ENCODE measurements around the gene DNAJC9. TPM values are rescaled to one million over a fixed set of nuclear protein-coding genes. Genes with fewer than 3 reads are reported as not detected.

DNAJC9 gene
- total RNA-seq, 1 experiment from 2014 or later, result 35.1 TPM

DNA sequence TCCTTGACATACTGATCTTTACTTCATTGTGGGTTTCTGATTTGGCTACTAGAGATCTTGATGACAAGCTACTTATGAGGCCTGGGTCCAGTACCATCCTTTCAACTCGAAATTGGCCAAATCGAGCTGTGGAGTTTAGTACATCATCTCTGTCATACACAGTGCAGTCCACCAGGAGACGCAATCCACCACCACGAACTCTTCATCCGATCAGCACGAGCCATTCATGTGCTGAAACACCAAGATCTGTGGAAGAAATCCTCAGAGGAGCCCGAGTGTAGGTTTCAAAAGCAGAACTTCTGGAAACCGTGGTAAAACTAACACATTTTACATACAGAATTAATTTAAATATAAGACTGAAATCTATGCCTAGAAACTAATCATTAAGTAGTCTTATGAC is 14.2 kb downstream of the DNAJC9 start:
- CTCF ChIA-PET, result interaction anchor here (0.7 kb wide), 1 partner anchor 1720 kb away, joined by 5 read pairs; no protein-coding TSS in a partner anchor

GRCh38 chr10:73229567-73229966 is 17.5 kb downstream of the DNAJC9 start:
- CTCF ChIA-PET, result interaction anchor here (1.3 kb wide), 1 partner anchor 10 kb away, joined by 4 read pairs; no protein-coding TSS in a partner anchor

More for the DNA sequence above, 14.2 kb downstream of the DNAJC9 start:
- no peaks in the 10 kb centered on the region for H3K9me3 Mint-ChIP-seq (ENCODE audit: unreplicated experiment)
- H3K4me3 Mint-ChIP-seq (ENCODE audit: unreplicated experiment), result no peak overlapping the region
- no TSS peak for BruUV-seq (replicated peaks)
- DNase-seq (ENCODE audit: unreplicated experiment), result peak; percentile 6
- intact Hi-C loops (cut with micrococcal nuclease), result no loop called here
- TF ChIP-seq CTCF (IDR thresholded peaks at IDR 0.05; ENCODE audit: unreplicated experiment), result no peak
- peaks cover 51% of the 10 kb centered on the region for H3K36me3 Mint-ChIP-seq (ENCODE audit: insufficient read depth, unreplicated experiment)
- no peak overlapping the region for H3K27ac Mint-ChIP-seq (ENCODE audit: low read depth, unreplicated experiment)
- no peaks in the 10 kb centered on the region for H3K27me3 Mint-ChIP-seq (ENCODE audit: insufficient read depth, unreplicated experiment)
- POLR2A ChIA-PET, result interaction anchor here (0.6 to 2.9 kb wide), 5 partner anchors 8 to 63 kb away, joined by 3 to 14 read pairs (median 7); partner anchors contain the start of genes DNAJC9 and MRPS16
- H3K4me1 Mint-ChIP-seq (ENCODE audit: insufficient read depth, unreplicated experiment), result no peaks in the 10 kb centered on the region

GRCh38 chr10:73228247-73228646 is 18.8 kb downstream of the DNAJC9 start:
- Mint-ChIP-seq H3K4me1 (ENCODE audit: insufficient read depth, unreplicated experiment) (no peaks in the 10 kb centered on the region), H3K27me3 (ENCODE audit: insufficient read depth, unreplicated experiment) (no peaks in the 10 kb centered on the region), H3K36me3 (ENCODE audit: insufficient read depth, unreplicated experiment) (peaks cover 31% of the 10 kb centered on the region), H3K9me3 (ENCODE audit: unreplicated experiment) (no peaks in the 10 kb centered on the region), H3K4me3 (ENCODE audit: unreplicated experiment) (no peak overlapping the region), H3K27ac (ENCODE audit: low read depth, unreplicated experiment) (no peak overlapping the region)
- DNase-seq (ENCODE audit: unreplicated experiment), result peak; percentile 10
- ChIA-PET CTCF (no interaction called here), POLR2A (interaction anchor here (1.6 kb wide), 1 partner anchor 10 kb away, joined by 5 read pairs; no protein-coding TSS in a partner anchor)
- no peak for TF ChIP-seq CTCF (IDR thresholded peaks at IDR 0.05; ENCODE audit: unreplicated experiment)
- no TSS peak for BruUV-seq (replicated peaks)
- intact Hi-C loops (cut with micrococcal nuclease), result no loop called here

More at GRCh38 chr10:73229567-73229966, 17.5 kb downstream of the DNAJC9 start:
- Mint-ChIP-seq H3K27me3 (ENCODE audit: insufficient read depth, unreplicated experiment) (no peaks in the 10 kb centered on the region), H3K4me3 (ENCODE audit: unreplicated experiment) (no peak overlapping the region), H3K9me3 (ENCODE audit: unreplicated experiment) (no peaks in the 10 kb centered on the region), H3K36me3 (ENCODE audit: insufficient read depth, unreplicated experiment) (peaks cover 41% of the 10 kb centered on the region), H3K4me1 (ENCODE audit: insufficient read depth, unreplicated experiment) (no peaks in the 10 kb centered on the region), H3K27ac (ENCODE audit: low read depth, unreplicated experiment) (no peak overlapping the region)
- no peak for TF ChIP-seq CTCF (IDR thresholded peaks at IDR 0.05; ENCODE audit: unreplicated experiment)
- POLR2A ChIA-PET, result interaction anchor here (0.8 to 1.6 kb wide), 2 partner anchors 8 to 18 kb away, joined by 4 to 5 read pairs; partner anchors contain the start of gene DNAJC9
- intact Hi-C loops (cut with micrococcal nuclease), result no loop called here
- BruUV-seq (replicated peaks), result no TSS peak
- DNase-seq (ENCODE audit: unreplicated experiment), result no peak

GRCh38 chr10:73226663-73227062 is 20.4 kb downstream of the DNAJC9 start:
- Mint-ChIP-seq H3K9me3 (ENCODE audit: unreplicated experiment) (no peaks in the 10 kb centered on the region), H3K4me1 (ENCODE audit: insufficient read depth, unreplicated experiment) (no peaks in the 10 kb centered on the region), H3K27me3 (ENCODE audit: insufficient read depth, unreplicated experiment) (no peaks in the 10 kb centered on the region), H3K36me3 (ENCODE audit: insufficient read depth, unreplicated experiment) (peaks cover 22% of the 10 kb centered on the region), H3K27ac (ENCODE audit: low read depth, unreplicated experiment) (no peak overlapping the region), H3K4me3 (ENCODE audit: unreplicated experiment) (no peak overlapping the region)
- intact Hi-C loops (cut with micrococcal nuclease), result no loop called here
- no peak for DNase-seq (ENCODE audit: unreplicated experiment)
- ChIA-PET CTCF (interaction anchor here (0.6 kb wide), 1 partner anchor 18 kb away, joined by 4 read pairs; no protein-coding TSS in a partner anchor), POLR2A (interaction anchor here (1.7 kb wide), 1 partner anchor 27 kb away, joined by 8 read pairs; no protein-coding TSS in a partner anchor)
- BruUV-seq (replicated peaks), result no TSS peak
- TF ChIP-seq CTCF (IDR thresholded peaks at IDR 0.05; ENCODE audit: unreplicated experiment), result no peak
